Central memory CD8-positive, alpha-beta T cell (primary cell): ENCODE measurements around the gene HIRA.
A peak's percentile ranks its signal among the peaks of the same experiment; 100 is the strongest.

Experiments used
- ATAC-seq: fragments of 150-1000 bp; cut with Tn5 transposase; replicated peaks from 2 replicates; pipeline ENCODE4 v1.10.0; 2022; ENCODE audit warnings: mild to moderate bottlenecking, moderate FRiP score, moderate number of reproducible peaks; ENCODE audit not compliant: poor library complexity, severe bottlenecking; ENCODE audit errors: extremely low read depth
- DNase-seq, 2 donors: peaks; one replicate each; pipeline ENCODE4 v3.0.0; 2021; ENCODE audit warnings: low spot score in 2 of 2
- H3K27ac Mint-ChIP-seq: one replicate; pipeline ENCODE4 v1.8.0; 2022; ENCODE audit warnings: low read depth, mild to moderate bottlenecking, moderate library complexity, mixed read lengths
- H3K27me3 Mint-ChIP-seq: one replicate; pipeline ENCODE4 v1.8.0; 2022; ENCODE audit warnings: mixed read lengths
- H3K36me3 Mint-ChIP-seq: one replicate; pipeline ENCODE4 v1.8.0; 2022; ENCODE audit warnings: mild to moderate bottlenecking, moderate library complexity, mixed read lengths; ENCODE audit not compliant: insufficient read depth
- H3K4me1 Mint-ChIP-seq: one replicate; pipeline ENCODE4 v1.8.0; 2022; ENCODE audit warnings: mixed read lengths
- H3K4me3 Mint-ChIP-seq: one replicate; pipeline ENCODE4 v1.8.0; 2022; ENCODE audit warnings: mild to moderate bottlenecking, moderate library complexity, mixed read lengths
- H3K9me3 Mint-ChIP-seq: one replicate; pipeline ENCODE4 v1.8.0; 2022; ENCODE audit warnings: mixed read lengths

The HIRA gene

DNA sequence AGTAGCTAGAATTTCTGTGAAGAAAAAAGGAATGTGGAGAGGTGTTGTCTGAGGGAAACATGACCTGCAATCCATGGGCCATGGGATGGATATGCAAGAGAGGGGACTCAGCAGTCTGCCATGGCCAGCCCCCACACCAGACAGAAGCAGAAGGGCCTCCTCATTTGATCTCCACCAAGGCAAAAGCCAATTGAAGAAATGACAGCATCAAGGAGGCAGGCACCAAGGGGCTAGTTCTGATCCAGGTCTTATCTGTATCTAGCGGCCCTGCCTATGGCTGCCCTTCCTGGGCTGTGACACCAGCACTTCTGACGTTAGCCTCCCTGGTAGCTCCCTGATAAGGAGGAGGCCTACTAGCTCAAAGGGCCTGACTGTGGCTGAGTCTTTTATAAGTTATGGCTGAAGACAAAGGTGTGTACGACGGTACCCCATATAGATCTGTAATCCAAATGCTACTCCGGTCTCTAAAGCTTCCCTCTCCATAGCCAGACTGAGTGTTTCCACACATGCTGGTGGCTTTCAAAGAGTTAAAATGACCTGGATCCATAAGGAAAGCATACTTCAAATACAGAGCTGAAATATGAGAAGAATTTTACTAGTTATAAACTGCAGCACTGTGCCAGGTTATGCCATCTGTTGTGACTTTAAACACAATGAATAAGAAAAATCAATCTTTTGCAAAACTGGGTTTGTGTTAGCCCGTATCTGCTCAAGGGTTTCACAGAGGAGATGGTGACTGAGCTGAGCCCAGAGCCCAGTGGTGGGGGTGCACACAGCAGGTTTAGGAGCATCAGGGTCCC lies 34.4 kb downstream of the HIRA start:
- DNase-seq (no peak), ATAC-seq (no peak)
- no peak overlapping the region for H3K4me3 Mint-ChIP-seq
- H3K27me3 Mint-ChIP-seq: no peaks in the 10 kb centered on the region
- no peaks in the 10 kb centered on the region for H3K9me3 Mint-ChIP-seq
- H3K27ac Mint-ChIP-seq: no peak overlapping the region
- peaks cover 31% of the 10 kb centered on the region for H3K36me3 Mint-ChIP-seq
- H3K4me1 Mint-ChIP-seq: peaks cover 8% of the 10 kb centered on the region

DNA sequence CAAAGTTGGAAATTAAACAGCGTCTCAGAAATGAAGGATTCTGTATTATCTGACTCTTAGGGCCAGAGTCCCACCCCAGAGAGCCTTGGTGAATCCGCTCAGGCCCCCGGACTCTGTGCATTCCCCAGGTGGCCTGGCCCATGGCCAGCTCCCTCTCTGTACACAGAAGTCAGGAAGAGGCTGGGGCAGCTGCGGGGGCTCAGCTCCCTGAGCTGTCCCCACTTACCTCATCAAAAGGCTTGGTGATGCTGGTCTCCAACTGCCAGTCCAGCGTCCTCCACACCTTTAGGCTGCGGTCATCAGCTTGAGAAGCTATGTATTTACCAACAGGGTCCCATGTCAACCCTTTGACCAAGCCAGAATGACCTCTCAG lies 35.0 kb downstream of the HIRA start:
- Mint-ChIP-seq H3K9me3 (no peaks in the 10 kb centered on the region), H3K27ac (no peak overlapping the region), H3K4me1 (peaks cover 8% of the 10 kb centered on the region), H3K36me3 (peaks cover 33% of the 10 kb centered on the region), H3K27me3 (no peaks in the 10 kb centered on the region), H3K4me3 (no peak overlapping the region)
- no peak for ATAC-seq
- DNase-seq: no peak

DNA sequence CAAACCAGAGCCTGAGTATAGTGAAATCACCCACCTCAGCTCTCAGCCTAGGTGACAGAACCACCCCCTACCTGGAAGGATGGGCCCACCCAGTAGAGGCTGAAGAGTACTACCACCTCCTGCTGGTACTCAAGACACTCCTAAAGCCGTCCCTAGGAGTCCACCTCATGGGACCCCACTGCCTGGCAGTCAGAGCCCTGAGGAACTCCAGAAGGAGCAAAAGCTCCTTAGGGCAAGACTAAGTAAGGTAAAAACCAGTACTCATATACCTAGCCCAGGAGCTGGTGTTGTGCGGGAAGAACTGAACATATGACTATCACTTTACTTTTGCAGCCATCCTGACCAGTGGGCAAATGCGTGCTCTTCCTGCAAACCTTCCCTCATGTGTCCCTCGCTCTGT lies 36.3 kb downstream of the HIRA start:
- peaks cover 33% of the 10 kb centered on the region for H3K36me3 Mint-ChIP-seq

DNA sequence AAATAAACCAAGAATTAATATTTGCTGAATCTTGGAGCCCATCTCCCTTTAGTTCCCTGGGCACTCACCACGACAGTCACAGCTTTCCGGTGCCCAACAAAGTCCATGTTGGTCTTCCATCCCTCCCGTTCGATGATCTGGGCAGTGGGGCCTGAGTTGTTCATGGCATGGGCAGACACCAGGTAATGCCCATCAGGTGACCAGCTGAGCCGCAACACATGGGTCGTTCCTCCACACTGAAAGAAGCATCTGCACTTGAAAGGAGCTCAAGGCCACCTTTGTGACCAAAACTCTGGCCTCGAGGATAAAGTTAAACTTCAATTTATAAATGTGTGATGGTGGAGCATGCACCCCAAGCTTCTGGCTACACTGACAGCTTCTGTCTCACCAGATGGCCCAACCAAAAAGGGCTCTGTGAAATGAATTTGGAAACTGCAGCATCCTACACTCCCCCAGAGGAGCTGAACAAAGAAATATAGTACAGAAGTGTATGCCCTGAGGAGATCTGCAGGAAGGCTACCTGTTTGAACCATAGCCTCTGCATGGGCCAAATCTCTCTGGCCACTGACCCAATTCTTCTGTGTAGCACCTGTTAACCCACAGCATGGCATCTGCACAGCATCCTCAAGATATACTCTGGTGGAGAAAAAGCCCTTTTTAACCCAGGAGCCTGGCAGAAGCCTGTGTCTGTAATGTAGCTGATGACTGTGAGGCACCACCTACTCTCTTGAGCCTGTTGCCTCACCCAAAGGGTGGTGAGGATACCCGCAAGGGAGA lies 37.1 kb downstream of the HIRA start:
- H3K27ac Mint-ChIP-seq: peak overlapping the region; percentile 4

More for the DNA sequence above, 36.3 kb downstream of the HIRA start:
- Mint-ChIP-seq H3K9me3 (no peaks in the 10 kb centered on the region), H3K27me3 (no peaks in the 10 kb centered on the region), H3K4me3 (no peak overlapping the region), H3K27ac (no peak overlapping the region), H3K4me1 (peaks cover 8% of the 10 kb centered on the region)
- DNase-seq (no peak), ATAC-seq (no peak)

DNA sequence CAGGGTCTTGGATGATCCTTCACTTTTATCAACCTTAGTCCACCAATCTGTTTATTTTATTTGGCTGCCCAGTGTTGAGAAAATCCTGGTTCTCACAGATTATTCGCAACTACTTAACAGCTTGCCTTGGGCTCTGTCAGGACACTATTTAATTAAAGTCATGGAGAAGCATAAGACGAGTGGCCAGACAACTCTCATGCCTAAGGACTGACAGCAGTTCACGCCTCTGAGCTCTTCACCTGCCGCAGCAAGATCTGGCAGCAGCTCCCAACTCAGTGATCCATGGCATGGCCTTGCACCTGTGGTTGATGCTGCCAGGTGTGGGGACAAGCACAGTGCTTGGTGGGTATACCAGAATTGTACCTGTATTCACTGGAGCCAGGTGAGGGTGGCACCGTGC lies 37.8 kb downstream of the HIRA start:
- Mint-ChIP-seq H3K9me3 (no peaks in the 10 kb centered on the region), H3K4me3 (no peak overlapping the region), H3K27ac (peak overlapping the region; percentile 4), H3K4me1 (peaks cover under 1% of the 10 kb centered on the region), H3K36me3 (peaks cover 38% of the 10 kb centered on the region), H3K27me3 (no peaks in the 10 kb centered on the region)
- DNase-seq (no peak), ATAC-seq (no peak)

More for the DNA sequence above, 37.1 kb downstream of the HIRA start:
- no peak for DNase-seq
- peaks cover 36% of the 10 kb centered on the region for H3K36me3 Mint-ChIP-seq
- no peaks in the 10 kb centered on the region for H3K9me3 Mint-ChIP-seq
- no peak overlapping the region for H3K4me3 Mint-ChIP-seq
- no peak for ATAC-seq
- H3K27me3 Mint-ChIP-seq: no peaks in the 10 kb centered on the region
- H3K4me1 Mint-ChIP-seq: peaks cover 8% of the 10 kb centered on the region

DNA sequence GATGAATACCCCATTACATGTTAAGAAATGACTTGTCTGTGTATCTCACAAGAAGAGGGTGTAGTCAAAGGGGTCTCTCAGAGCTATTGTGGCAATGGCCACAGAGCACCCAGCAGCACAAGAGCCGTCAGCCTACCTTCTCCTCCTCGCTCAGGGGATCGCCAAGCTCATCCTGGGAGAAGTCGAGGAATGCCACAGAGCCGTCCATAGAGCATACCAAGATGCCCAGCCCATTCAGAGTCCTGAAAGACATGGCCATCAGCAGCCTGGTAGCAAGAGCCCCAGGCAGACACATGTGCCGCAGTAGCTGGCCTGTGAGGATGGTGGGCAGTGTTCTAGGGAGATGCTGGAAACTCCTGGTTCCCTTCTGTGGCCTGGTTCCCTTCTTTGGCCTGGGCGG lies 44.0 kb downstream of the HIRA start:
- Mint-ChIP-seq H3K4me1 (no peaks in the 10 kb centered on the region), H3K27ac (peak overlapping the region; percentile 35), H3K27me3 (no peaks in the 10 kb centered on the region), H3K4me3 (no peak overlapping the region), H3K36me3 (peaks cover 54% of the 10 kb centered on the region), H3K9me3 (no peaks in the 10 kb centered on the region)
- DNase-seq (no peak), ATAC-seq (no peak)

DNA sequence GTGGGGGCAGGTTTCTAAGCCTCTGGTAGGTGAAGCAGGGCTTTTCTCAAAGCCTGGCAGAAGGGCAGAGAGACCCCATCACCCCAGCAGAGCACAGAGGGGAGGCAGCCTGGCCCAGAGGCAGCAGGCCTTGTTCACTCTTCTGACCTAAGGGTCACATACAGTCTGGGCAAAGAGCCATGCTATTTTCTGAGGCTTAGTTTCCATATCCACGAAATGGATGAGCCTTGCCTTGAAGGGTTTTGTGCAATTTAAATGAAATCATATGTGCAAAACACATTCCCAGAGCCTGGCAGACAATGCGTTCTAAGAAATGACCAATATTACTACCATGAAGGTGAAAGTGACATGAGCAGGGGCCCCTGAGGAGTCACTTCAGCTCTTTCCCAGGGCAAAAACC lies 44.5 kb downstream of the HIRA start:
- Mint-ChIP-seq H3K36me3 (peaks cover 54% of the 10 kb centered on the region), H3K27me3 (no peaks in the 10 kb centered on the region), H3K27ac (peak overlapping the region; percentile 35), H3K4me3 (no peak overlapping the region), H3K4me1 (no peaks in the 10 kb centered on the region), H3K9me3 (no peaks in the 10 kb centered on the region)
- DNase-seq: no peak
- ATAC-seq: no peak

DNA sequence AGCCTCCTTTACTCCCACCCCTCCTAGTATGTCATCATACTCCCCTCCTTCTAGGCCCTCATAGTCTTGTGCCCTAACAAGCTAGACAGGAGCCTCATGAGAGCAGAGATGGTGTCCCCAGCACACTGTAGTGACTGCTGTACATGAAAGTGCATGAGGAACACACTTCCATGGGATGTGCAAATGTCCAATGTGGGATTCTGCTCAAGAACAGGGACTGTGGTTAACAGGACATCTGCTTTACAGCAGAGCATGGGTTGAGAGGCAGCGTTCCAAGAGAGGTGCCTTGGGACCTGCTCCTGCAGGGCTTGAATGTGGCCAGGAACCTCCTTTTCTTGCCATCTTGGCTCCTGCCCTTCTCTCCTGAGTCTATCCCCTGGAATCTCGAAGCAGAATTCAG lies 45.3 kb downstream of the HIRA start:
- H3K4me3 Mint-ChIP-seq: no peak overlapping the region
- H3K27ac Mint-ChIP-seq: no peak overlapping the region
- ATAC-seq (no peak), DNase-seq (no peak)
- no peaks in the 10 kb centered on the region for H3K9me3 Mint-ChIP-seq
- H3K36me3 Mint-ChIP-seq: peaks cover 55% of the 10 kb centered on the region
- H3K4me1 Mint-ChIP-seq: no peaks in the 10 kb centered on the region
- no peaks in the 10 kb centered on the region for H3K27me3 Mint-ChIP-seq

DNA sequence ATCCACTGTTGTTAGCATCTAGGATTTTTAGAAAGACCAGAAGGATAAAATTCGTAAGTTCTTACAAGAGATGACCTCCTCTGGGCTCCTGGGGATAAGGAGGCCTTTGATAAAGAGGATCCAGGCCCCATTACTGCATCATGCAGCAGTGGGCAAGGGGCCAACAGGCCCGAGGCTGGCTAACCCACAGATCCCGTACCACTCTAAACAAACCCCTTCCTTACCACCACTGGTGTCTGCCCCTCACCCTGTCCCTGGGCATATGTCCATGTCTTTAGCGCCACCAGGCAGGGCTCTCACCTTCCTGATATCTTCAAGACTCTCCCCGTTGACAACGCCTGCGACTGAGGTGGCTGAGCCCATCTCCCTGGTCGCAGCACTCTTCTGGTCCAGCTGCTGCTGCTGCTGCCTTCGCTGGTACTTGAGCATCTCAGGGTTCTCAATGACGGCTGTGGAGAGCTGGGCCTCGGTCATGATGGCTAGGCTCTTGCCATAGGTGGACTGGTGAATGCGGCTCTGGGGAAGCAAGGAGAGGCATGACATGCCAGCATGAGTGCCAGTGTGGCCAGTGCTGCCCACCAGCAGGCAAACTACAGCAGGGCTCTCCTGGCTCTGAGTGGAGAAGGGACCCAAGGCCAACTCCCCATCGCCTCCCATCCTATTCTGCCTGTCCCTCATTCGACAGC lies 46.2 kb downstream of the HIRA start:
- DNase-seq (no peak), ATAC-seq (no peak)
- Mint-ChIP-seq H3K36me3 (peaks cover 57% of the 10 kb centered on the region), H3K4me1 (no peaks in the 10 kb centered on the region), H3K9me3 (no peaks in the 10 kb centered on the region), H3K27ac (peak overlapping the region; percentile 13), H3K4me3 (no peak overlapping the region), H3K27me3 (no peaks in the 10 kb centered on the region)

DNA sequence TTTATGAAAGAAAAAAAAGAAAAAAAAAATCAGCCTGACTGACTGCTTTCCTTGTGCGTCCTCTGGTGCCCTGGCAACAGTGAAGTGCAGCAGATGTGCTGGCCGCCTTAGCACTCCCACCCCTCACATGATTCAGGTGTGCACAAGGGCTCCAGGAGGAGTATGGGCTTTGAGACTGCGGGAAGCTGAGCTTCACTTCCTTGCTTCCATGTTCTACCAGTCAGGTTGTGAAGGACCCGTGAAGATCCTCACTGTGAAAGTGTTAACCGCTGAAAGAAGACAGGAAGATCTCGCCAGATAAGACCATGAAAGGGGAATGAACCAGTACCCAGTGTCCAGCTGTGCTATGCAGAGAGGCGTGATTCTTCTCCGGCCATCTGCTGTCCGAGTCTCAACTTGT lies 48.2 kb downstream of the HIRA start:
- Mint-ChIP-seq H3K9me3 (no peaks in the 10 kb centered on the region), H3K27ac (no peak overlapping the region), H3K4me3 (no peak overlapping the region), H3K4me1 (no peaks in the 10 kb centered on the region), H3K36me3 (peaks cover 47% of the 10 kb centered on the region), H3K27me3 (no peaks in the 10 kb centered on the region)
- no peak for ATAC-seq
- no peak for DNase-seq

DNA sequence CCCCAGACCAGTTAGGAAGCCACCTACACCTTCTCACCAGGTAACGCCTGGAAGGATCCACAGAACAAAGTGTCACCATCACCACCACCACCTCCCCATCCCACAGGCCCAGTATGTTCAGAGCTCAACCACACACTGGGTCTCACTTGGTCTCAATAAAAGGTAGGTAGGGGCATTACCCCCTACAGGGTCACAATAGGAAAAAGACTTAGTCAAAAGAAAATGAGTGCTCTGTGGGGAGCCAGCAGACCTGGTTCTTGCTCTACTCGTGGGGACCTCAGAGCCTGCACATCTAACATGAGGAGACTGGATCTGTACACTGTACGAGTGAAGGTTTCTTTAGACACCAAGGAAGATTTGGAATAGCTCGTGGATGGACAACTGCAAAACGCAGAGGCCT lies 49.3 kb downstream of the HIRA start:
- ATAC-seq: no peak
- Mint-ChIP-seq H3K4me3 (no peak overlapping the region), H3K27me3 (no peaks in the 10 kb centered on the region), H3K27ac (no peak overlapping the region), H3K4me1 (no peaks in the 10 kb centered on the region), H3K36me3 (peaks cover 44% of the 10 kb centered on the region), H3K9me3 (no peaks in the 10 kb centered on the region)
- no peak for DNase-seq

DNA sequence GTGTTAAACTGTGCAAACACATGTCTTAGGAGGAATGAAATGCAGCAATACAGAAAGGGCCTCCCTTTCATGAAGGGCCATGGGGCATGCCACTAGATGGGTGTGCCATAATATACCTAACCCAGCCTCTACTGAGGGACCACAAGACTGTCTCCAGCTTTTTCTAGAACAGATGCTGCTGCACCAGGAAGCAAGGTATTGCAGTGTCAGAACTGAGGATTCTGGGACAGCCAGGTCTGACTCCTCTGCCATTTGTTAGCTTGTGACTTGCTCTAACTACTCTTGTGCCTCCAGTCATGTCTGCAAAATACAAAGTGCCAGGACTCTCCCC lies 53.2 kb downstream of the HIRA start:
- no peaks in the 10 kb centered on the region for H3K9me3 Mint-ChIP-seq
- H3K4me3 Mint-ChIP-seq: no peak overlapping the region
- H3K27me3 Mint-ChIP-seq: no peaks in the 10 kb centered on the region
- DNase-seq (no peak), ATAC-seq (no peak)
- no peak overlapping the region for H3K27ac Mint-ChIP-seq
- peaks cover 46% of the 10 kb centered on the region for H3K36me3 Mint-ChIP-seq
- H3K4me1 Mint-ChIP-seq: no peaks in the 10 kb centered on the region
